Fibroblast of skin of left quadriceps (primary cell): ENCODE data around the gene TMEM176B.
"Not testable (repeated sequence)": the region's sequence is repeated elsewhere in the genome, so short reads cannot be mapped to it uniquely, and the experiment has no call there.

ENCODE experiments used
- DNase-seq, 2 experiments: peaks; one replicate each; pipeline ENCODE4 v3.0.0-alpha.2; 2013; ENCODE audit warnings: low read depth in 2 of 2

TMEM176B gene

DNA sequence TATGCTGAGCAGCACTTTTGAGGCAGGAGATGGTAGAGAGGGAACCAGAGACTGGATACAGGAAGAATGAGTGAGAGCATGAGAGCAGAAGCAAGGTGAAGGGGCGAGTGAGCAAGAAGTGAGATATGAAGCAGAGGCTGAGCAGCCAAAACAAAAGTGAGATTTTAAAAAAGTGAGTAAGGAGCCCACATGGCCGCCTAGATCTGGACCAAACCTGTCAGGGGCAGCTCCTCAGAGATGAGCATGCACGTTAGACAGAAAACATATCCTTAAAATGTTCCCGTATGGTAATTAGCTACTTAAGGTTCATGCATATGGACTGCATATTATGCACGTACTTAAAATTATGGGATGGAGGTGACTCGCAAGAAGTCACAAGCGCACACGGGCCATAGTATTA is 22.9 kb upstream of the TMEM176B start:
- DNase-seq: no peak

DNA sequence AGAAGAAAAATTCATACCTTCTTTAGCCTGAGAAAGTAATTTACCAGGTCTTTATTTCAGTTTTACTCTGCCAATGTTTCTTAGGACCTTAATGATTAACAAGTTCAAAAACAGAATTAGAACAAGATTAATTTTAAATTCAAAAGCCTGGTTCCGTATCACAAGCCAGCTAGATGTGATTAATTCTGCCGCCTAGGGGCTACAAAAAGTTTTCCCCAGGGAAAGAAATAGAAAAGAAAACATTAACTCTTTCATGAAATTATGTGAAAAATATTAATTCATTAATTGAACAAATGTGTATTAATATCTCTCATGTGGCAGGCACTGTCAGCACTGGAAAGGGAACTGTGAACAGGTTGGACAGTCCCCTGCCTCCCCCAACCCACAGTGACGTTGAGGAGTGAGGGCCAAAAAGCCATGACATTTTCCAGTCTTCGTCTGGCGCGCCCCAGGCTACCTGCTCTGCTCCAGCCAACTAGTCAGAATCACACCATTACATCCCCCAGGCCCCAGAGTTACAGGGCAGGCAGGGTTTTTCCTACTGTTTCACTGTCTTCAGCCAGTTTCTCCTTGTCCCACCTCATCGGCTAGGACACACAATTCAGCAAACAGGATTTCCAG is 20.5 kb upstream of the TMEM176B start:
- DNase-seq: no peak

DNA sequence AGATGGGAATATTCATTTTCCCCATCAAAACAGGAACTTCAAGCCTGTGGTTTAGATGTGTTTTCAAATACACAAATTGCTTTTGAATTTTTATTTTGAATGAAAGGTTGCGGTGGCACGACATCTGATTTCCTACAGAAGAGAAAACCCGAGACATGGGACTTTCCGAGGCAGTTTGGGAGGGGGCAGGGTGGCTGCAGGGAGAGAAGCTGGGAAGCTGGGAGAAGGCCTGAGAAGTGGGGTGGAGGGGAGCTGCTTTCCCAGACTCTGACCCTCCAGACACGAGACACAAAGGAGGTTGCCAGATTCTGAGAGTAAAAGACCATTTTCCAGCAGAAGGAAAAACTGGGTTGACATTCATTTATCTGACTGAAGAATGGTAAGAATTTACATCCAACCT is 20.0 kb upstream of the TMEM176B start:
- no peak for DNase-seq

DNA sequence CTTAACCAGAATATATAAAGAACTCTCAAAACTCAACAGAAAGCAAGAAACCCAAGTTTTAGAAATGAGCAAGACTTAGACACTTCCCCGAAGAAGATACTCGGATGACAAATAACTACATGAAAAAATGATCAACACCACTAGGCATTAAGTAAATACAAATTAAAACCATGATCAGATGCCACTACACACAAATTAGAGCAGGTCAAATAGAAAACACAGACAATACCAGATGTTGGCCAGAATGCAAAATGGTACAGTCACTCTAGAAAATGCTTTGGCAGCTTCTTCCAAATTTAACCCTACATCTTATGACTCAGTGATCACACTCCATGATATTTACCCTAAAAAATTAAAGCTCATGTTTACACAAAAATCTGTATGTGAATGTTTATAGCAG is 18.8 kb upstream of the TMEM176B start:
- no peak for DNase-seq

DNA sequence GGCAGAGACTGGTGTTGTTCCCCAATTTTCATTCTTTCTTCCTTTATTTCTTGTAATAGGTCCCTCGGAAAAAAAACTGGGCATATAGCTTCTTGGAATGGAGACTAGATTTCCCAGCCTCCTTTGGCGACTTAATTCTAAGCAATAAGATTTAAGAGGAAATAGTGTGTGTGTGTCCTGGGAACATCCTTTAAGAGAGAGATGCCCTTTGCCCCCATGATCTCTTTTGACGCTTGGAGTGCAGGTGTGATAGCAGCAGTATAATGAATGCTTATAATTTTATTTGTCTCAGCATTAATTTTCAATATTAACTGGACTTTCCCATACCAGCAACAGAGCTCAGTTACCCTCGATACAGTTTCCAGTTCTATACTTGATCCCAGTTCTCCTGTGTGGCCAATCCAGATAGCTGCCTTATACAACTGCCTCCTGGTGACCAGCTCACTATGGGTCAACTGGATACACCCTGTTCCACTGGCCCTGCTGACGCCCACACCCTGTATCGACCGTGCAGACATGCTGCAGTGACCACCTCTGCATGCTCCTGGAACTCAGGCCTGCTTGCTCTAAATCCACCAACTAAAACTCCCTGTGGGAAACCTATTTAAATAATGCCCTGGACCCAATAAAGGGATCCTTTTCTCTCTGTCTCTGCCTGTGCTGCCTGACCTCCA is 14.3 kb upstream of the TMEM176B start:
- DNase-seq: no peak

DNA sequence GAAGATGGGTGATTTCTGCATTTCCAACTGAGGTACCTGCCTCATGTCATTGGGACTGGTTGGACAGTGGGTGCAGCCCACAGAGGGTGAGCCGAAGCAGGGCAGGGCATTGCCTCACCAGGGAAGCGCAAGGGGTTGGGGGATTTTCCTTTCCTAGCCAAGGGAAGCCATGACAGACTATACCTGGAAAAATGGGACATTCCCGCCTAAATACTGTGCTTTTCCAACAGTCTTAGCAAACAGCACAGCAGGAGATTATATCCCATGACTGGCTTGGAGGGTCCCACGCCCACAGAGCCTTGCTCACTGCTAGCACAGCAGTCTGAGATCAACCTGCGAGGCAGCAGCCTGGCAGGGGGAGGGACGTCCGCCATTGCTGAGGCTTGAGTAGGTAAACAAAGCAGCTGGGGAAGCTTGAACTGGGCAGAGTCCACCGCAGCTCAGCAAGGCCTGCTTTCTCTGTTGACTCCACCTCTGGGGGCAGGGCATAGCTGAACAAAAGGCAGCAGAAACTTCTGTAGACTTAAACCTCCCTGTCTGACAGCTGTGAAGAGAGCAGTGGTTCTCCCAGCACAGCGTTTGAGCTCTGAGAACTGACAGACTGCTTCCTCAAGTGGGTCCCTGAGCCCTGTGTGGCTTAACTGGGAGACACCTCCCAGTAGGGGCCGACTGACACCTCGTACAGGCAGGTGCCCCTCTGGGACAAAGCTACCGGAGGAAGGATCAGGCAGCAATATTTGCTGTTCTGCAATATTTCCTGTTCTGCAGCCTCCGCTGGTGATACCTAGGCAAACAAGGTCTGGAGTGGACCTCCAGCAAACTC is 7.7 kb upstream of the TMEM176B start:
- DNase-seq: not testable (repeated sequence)

DNA sequence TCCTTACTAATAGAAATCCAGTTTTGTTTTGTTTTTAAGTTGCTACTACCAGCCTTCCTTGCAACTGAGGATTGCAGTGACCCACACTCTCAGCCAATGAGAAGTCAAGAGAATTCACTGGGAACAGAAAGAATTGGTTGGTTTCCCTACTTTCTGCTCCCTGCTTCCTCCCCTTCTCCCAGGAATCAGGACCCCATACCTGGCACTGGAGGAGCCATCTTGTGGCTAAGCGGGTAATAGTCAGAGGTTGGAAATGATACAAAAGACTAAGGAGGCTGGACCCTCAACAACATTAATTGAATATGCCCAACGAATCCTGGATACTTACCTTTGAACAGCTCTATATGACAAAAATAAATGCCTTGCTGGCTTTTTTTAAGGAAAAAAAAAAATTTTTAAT is 6.7 kb upstream of the TMEM176B start:
- no peak for DNase-seq

DNA sequence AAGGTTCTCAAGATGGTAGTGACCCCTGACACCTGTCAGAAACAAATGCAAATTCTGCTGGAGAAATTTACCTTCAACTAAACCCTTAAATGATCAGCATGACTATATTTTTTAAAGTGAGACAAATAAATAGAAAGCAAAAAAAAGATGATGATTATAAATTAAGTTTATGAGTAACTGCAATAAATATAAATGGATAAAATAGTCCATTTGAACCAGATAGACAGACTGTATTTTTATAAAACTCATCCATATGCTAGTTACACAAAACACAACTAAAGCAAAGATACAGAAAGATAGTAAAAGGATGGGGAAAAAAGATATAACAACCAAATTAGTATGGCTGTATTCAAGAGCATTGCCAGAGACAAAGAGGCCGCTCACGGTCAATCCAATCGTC is 6.3 kb upstream of the TMEM176B start:
- DNase-seq: no peak

DNA sequence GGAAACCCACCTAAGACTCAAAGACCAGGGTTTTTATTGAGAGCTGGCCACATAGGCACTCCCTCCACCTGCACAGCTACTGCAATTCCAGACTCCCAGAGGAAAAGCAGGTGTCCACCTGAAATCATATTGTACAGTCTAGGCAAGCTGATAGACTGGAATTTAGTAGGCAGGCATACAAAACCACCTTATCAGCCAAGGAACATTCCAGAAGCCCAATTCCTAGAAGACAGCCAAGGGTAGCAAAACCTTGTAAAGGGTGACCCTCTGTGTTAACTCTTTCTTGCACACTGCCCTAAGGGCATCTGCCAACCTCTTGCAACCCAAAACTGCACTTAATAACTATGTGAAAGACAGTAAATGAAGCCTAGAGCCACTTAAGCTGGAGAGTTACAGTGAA is 5.7 kb upstream of the TMEM176B start:
- no peak for DNase-seq

DNA sequence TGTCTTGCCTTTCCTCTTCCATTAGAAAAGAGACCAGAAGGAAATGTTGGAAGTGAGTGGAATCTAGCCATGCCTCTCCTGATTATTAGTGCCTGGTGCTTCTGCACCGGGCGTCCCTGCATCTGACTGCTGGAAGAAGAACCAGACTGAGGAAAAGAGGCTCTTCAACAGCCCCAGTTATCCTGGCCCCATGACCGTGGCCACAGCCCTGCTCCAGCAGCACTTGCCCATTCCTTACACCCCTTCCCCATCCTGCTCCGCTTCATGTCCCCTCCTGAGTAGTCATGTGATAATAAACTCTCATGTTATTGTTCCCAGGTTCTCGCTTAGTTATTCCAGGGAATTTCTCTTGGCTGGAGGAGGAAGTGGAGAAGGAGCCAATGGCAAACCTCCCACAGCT is 4.6 kb upstream of the TMEM176B start:
- no peak for DNase-seq

DNA sequence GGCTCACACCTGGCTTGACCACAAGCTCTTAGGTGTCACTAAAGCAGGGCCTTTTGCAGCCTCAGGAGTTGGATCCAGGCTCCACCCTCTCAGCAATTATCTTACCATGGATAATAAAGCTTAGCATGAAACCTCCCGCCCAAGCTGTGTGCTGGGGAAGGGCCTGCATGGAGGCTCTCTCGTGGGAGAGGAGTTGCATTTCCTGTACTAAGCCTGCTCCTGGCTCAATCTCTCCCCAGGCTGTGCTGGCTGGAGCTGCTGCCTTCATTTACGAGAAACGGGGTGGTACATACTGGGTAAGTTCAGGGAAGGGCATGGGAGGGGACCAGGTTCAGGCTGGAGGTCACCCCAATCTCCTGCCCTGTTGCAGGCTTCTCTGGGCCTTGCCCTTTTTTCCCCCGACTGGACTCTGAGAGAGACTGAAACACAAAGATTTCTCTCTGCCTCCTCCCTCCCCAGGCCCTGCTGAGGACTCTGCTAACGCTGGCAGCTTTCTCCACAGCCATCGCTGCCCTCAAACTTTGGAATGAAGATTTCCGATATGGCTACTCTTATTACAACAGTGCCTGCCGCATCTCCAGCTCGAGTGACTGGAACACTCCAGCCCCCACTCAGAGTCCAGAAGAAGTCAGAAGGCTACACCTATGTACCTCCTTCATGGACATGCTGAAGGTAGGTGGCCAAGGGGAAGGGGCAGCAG is 3.1 kb upstream of the TMEM176B start:
- DNase-seq: no peak

DNA sequence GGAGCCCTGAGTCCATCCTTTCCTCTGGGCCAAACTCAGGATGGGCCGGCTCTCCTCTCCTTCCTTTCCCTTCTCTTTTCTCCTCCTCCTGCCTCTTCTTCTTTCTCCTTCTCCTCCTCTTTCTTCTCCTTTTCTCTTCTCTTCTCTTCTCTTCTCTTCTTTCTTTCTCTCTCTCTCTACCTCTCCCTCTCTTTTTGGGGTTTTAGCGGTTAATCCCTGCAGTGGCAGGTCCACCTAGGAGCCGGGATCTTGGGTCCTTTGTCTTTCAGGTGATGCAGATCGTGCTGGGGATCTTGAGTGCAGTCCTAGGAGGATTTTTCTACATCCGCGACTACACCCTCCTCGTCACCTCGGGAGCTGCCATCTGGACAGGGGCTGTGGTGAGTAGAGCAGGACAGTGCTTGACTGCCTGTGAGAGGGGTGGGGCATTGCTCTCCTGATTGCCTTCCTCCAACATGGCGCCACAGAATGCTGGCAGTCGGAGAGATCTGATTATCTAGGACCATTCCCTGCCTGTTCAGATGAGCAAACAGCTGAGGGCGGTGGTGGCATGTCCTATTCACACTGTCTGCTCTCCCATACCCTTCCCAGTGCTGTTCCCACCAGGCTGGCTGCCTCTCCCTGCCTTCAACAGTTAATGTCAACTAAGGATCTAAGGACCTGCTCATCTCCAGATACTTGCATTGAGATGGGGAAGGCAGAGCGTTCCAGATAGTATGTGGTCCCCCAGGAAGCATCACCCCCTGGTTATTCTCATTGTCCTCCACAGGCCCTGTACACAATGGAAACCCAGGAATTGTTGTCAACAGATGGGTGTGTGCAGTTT is 2.0 kb upstream of the TMEM176B start:
- no peak for DNase-seq

DNA sequence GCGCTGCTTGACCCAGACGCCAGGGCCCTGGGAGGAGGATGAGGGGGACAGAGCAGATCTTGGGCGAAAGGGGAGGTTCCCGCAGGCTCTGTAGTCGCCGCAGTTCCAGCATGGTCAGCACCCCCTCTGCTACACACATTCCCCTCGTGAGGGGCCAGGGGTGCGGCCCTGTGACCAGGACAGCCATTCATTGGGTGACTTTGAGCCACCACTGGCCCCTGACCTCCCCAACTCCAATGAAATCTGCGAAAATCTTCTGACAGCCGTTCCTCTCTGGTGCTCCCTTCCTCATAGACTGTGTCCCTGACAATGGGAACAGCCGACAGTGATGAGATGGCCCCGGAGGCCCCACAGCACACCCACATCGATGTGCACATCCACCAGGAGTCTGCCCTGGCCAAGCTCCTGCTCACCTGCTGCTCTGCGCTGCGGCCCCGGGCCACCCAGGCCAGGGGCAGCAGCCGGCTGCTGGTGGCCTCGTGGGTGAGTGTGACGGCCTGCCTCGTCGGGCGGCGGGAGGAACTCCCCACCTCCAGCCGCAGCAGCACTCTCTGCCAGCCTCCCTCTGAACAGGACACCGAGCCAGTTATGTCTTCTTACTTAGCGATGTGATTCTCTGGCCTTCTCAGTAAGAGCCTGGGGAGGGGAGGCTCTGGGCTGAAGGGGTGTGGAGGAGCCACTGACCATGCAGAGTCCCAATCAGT is 1.2 kb upstream of the TMEM176B start:
- DNase-seq: no peak

DNA sequence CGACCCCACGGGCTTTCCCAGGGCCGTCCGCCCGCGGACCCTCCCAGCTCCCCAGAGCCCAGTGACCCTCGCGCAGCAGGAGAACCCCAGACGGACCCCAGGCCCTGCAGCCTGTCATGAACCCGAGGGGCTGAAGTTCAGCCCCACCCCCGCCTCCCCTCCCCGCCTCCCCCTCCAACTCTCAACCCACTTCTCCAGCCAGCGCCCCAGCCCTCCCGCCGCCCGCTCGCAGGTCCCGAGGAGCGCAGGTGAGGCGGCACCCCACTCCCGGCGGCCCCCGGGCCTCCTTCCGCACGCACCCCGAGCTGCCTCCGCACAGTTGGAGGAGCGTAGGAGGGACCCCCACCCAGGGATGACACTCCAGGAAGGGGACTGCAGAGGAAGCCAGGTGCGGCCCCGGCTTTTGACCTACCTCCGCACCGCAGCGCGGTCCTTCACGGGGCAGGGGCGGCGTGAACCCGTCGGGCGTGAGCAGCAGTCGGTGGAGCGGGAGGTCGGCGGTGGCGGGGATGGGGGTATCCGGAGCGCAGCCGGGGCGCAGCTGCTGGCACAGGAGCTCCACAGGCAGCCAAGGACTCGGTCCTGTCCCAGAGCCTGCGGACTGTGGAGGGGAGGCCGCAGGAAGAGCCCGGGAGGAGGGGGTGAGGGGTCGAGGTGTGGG is 547 bp upstream of the TMEM176B start, which contains the start of gene TMEM176A:
Gene TMEM176A (plus strand): TSS at position 189 of the 661 bp plus-strand sequence. CDS start 782 bp downstream, outside the sequence.
- DNase-seq: no peak

DNA sequence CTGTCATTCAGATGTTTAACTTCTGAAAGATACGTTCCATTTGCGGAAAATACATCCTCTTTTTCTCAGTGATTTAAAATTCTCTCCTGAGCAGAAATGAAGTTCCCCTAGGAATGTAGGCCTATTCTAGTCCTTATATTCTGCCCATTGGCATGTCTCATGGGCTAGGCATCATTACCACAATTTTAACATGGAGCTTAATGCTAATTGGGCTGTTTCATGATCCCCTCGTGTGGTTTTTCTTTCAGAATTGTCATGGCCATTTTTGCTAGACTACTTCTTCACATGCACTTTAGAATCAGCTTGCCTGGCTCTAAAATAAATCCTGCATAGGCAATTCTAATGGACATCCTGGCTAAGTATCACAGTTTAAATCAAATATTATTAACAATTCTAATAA is 1.0 kb downstream of the TMEM176B start:
- no peak for DNase-seq

DNA sequence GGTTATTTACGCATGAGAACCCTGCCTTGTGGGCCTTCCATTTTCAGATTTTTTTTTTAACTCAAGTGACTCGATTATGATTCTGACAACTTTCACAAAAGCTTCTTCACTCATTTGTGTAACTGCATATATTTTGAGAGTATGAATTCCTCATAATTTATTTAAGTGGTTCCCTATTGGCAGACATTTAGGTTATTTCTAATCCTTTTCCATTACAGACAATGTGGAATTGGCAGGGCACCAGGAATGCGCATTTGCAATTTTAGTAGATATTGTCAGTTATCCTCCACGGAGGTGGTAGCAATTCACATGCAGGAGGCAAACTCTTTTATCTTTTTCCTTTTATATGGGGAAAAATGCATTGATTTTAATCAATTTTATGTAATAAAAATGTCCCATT is 2.5 kb downstream of the TMEM176B start:
- DNase-seq: no peak

DNA sequence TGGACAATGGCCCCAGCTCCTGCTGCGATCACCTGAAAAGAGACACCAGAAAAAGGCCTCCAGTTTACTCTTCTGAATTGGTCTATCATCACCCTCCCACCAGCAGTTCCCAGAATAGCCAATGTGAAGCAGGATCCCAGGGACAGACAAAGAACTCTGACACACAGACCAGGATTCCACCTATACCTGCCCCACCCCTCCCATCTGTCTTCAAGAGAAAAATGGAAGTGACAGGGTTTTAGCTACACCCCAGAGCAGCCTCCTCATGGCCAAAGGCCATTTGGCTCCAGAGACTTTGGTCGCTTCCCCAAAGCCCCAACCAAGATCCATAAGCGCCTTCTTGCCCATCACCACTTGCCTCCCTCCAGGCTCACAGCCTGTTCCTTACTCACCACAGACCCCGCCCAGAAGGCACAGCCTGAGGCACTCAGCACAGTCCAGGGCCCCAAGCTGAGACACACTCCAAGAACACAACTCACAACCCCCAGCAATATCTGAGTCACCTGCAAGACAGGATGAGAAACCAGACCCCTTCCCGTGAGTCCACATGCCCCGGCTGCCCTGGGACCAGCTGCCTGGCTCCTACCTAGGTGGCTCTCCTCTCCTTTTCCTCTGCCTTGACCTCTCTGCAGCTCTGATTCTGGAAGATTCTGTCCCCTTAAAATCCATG is 6.5 kb downstream of the TMEM176B start:
- no peak for DNase-seq

DNA sequence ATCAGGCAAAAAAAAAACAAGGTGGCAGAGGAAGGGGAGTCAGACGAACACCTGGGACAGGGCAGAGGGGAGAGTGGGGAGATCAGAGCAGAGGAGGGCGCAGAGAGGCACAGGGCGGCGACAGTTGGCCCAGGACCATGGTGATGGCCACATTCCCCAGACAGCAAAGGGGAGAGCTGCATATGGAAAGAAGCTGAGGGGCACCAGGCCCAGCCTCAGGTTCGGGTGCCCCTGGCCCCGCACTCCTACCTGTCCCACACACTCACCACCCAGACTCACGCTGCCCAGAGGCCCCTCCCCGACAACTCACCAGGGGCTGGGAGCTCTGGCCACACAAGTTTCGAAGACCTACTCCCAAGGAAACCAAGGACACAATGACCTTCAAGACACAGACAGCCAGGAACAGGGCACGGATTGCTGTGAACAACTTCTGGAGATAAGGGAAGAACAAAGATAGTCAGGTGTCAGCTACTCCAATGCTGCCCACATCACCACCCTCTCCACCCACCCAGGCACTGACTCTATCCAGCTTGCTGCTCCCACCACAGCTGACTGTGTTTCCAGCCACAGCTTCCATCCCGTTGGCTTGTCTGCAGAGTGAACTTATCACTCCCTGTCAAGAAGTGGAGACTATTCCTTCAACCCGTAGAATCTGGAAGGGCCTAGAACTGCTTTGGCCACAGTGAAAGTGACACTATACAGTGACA is 8.3 kb downstream of the TMEM176B start:
- DNase-seq: no peak

DNA sequence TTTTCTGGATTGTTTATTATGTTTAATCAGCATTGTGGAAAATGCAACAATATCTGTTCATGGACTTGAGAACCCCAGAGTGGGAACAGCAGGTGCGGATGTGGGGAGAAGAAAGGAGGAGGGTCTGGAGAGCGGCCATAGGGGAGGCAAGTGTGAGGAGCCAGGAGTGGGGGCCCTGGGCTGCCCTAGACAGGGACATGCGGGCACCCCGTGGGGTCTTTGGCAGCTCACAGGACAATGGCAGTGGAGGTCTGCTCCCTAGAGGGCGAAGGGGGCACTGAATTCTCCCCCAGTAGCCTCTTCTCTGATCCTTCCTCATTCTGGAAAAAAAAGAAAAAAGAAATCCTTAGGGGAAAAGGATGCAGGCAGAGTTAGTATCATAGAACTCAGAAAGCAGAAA is 8.9 kb downstream of the TMEM176B start:
- no peak for DNase-seq
